ENCODE measurements around the gene FBXW10B.

GRCh38 chr17:15648386-15648785 is 28.9 kb upstream of the FBXW10B start:
- TF ChIP-seq CTCF (IDR thresholded peaks at IDR 0.05), result no peak
- TF ChIP-seq POLR2A (IDR thresholded peaks at IDR 0.05), result no peak
